Testis (tissue), 2 donors: ENCODE results near the gene EEFSEC.

ENCODE experiments used
- CTCF ChIP-seq, 3 experiments: fragments of 450-650 bp in 2 of 3; fragments of 200-600 bp in 1 of 3; sonication (generic) in 1 of 3; IDR thresholded peaks; one replicate each; pipeline ENCODE4 v1.5.1; 2016 to 2019; ENCODE audit warnings: antibody characterized with exemption in 3 of 3, mild to moderate bottlenecking in 2 of 3, moderate library complexity in 1 of 3
- POLR2A ChIP-seq: fragments of 450-650 bp; IDR thresholded peaks from one replicate; pipeline ENCODE4 v1.6.1; 2017; ENCODE audit warnings: antibody characterized with exemption, mild to moderate bottlenecking, moderate library complexity

DNA sequence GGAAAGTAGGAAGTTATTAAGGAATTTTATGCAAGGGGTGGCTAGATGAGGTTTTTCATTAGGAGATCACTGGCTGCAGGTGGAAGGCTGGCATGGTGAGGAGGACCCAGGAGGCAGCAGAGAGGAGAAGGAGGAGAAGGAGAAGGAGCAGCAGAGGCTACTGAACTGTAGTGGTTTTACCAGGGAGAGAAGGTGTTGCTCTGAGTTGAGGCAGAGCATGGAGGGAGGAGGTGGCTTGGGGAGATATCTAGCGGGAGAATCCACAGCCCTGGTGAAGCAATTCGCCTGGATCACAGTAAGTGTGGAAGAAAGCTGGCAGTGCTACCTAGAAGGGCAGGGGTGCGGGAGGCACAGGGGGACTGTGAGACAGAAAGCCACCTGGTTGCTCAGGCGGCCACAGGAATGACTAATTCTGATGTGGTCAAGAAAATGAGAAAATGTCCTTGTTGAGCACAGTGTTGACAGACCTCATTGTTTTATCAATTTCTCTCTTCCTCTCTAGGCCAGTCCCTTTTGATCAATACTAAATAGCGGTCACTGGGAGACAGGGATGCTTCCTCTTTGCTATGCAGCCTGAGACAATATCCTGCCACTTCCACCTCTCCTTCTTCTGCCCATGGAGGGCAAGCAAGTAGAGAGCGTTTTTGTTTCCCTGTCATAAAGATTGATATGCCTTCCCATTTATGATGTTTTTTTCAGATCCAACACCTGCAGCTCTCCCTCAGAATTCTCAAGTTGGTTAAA lies 94.6 kb downstream of the EEFSEC start:
- TF ChIP-seq CTCF (IDR thresholded peaks at IDR 0.05) (no peak), POLR2A (no peak)
